Activated CD4-positive, alpha-beta T cell treated with anti-CD3 and anti-CD28 coated beads for 36 hours (primary cell): ENCODE results near the gene ARNT2. TPM values are rescaled to one million over a fixed set of nuclear protein-coding genes. Genes with fewer than 3 reads are reported as not detected.

Source experiments
- ATAC-seq: fragments of 200-7000 bp; cut with Tn5 transposase; one replicate; pipeline ENCODE4 v1.10.0; 2021; ENCODE audit warnings: mild to moderate bottlenecking, moderate library complexity
- CTCF ChIA-PET: fragments of 350-600 bp; sonication (Branson Sonifier 250); formaldehyde crosslinking; loops from one replicate; lab custom pipeline; 2021; ENCODE audit warnings: antibody characterized with exemption; lab: Charles Lee
- POLR2A ChIA-PET: fragments of 350-600 bp; sonication (Branson Sonifier 250); formaldehyde crosslinking; loops from one replicate; lab custom pipeline; 2021; ENCODE audit warnings: antibody characterized with exemption, inconsistent platforms; lab: Charles Lee
- DNase-seq: peaks from one replicate; pipeline ENCODE4 v3.0.0-alpha.2; 2020
- H3K27ac Mint-ChIP-seq: one replicate; pipeline ENCODE4 v1.8.0; 2021; ENCODE audit warnings: mixed read lengths
- H3K27me3 Mint-ChIP-seq: one replicate; pipeline ENCODE4 v1.8.0; 2021; ENCODE audit warnings: mixed read lengths
- H3K36me3 Mint-ChIP-seq: one replicate; pipeline ENCODE4 v1.8.0; 2021; ENCODE audit warnings: low read depth, mixed read lengths
- H3K4me1 Mint-ChIP-seq: one replicate; pipeline ENCODE4 v1.8.0; 2021; ENCODE audit warnings: mixed read lengths
- H3K4me3 Mint-ChIP-seq: one replicate; pipeline ENCODE4 v1.8.0; 2021; ENCODE audit warnings: mild to moderate bottlenecking, moderate library complexity, mixed read lengths
- H3K9me3 Mint-ChIP-seq: one replicate; pipeline ENCODE4 v1.8.0; 2021; ENCODE audit warnings: low read depth, mixed read lengths
- intact Hi-C, 2 experiments: fragments of 100-400 bp; cut with DNase I in 1 of 2; cut with micrococcal nuclease in 1 of 2; formaldehyde crosslinking; loops; one replicate each; pipeline versions ENCODE4 v1.14.2 to v1.15.1; 2022 to 2024; cut with DNase I, micrococcal nuclease
- total RNA-seq, 2 experiments: library from RNA; stranded (reverse); gene quantifications; one replicate each; pipeline ENCODE4 v1.2.3, GENCODE V29; 2021

ARNT2 gene
- total RNA-seq, 2 experiments from 2014 or later: 0.05 to 0.19 TPM

DNA sequence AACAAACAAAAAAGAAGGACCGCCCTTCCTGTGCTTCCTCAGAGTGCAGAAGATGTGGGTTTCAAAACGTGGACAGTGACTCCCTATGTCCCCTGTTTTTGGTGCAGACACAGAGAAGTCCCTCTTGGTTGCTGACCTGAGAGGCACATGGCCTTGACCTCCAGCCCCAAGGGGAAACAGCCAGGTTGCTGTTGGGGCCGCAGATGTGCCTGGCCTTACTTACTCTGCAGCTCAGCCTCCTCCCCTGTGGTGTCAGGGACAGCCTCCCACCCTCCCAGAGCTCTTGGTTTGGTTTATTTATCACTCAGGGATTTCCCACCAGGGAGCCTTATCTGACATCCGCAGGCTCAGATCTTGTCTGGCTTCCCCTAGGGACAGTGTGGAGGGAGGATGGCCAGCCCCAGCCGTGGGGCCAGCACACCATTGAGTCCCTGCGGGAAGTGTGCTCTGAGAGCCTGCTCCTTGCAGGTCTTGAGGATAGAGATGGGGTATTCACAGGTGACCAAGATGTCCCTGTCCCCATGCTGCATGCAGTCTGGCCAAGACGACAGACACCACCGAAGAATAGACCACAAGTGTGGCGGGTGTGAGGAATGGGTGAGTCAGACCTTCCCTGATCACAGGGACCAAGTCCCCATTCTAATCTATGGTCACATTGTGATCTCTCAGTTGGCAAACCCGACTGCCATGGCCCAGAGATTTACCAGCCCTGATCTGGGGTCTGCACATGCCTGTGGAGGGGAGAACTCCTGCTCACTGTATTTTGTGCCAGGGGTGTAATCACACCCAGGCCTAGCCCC, 156.6 kb downstream of the ARNT2 start:
- CTCF ChIA-PET: no interaction called here
- POLR2A ChIA-PET: no interaction called here
- H3K36me3 Mint-ChIP-seq: no peaks in the 10 kb centered on the region
- intact Hi-C loops: loop anchor here in 1 of 2 experiments (10.0 kb wide), 1 partner anchor 106 kb away; no protein-coding TSS in a partner anchor
- H3K9me3 Mint-ChIP-seq: no peaks in the 10 kb centered on the region
- H3K27me3 Mint-ChIP-seq: peaks cover 11% of the 10 kb centered on the region
- H3K27ac Mint-ChIP-seq: no peak overlapping the region
- H3K4me1 Mint-ChIP-seq: no peaks in the 10 kb centered on the region
- no peak for DNase-seq
- H3K4me3 Mint-ChIP-seq: no peak overlapping the region
- ATAC-seq: no peak

DNA sequence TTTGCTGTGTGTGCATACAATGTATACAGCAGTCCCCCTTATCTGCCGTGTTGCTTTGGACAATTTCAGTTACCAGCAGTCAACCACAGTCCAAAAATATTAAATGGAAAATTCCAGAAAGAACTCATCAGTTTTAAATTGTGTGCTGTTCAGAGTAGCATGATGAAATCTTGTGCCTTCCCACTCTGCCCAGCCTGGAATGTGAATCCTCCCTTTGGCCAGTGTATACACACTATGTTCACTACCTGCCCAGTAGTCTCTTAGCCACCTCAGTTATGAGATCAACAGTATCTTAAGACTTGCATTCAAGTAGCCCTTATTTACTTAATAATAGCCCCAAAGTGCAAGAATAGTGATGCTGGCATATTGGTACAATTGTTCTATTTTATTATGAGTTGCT, 157.3 kb downstream of the ARNT2 start:
- Mint-ChIP-seq H3K27me3 (peaks cover 12% of the 10 kb centered on the region), H3K4me1 (no peaks in the 10 kb centered on the region), H3K36me3 (no peaks in the 10 kb centered on the region), H3K9me3 (no peaks in the 10 kb centered on the region), H3K27ac (no peak overlapping the region), H3K4me3 (no peak overlapping the region)
- ATAC-seq (no peak), DNase-seq (no peak)
- POLR2A ChIA-PET: no interaction called here
- CTCF ChIA-PET: no interaction called here
- intact Hi-C loops: loop anchor here in 1 of 2 experiments (10.0 kb wide), 1 partner anchor 107 kb away; no protein-coding TSS in a partner anchor

DNA sequence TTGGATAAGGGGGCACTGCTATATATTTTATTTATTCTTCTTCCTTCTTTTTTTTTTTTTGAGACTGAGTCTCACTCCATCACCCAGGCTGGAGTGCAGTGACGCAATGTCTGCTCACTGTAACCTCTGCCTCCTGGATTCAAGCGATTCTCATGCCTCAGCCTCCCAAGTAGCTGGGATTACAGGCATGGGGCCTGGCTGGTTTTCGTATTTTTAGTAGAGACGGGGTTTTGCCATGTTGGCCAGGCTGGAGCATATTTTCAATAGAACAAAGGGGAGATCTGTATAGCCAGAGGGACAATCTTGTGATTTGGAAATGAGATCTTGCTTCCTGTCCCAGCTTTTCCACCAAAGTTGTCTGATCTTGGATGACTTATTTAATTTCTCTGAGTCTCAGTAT, 157.9 kb downstream of the ARNT2 start:
- no peaks in the 10 kb centered on the region for H3K9me3 Mint-ChIP-seq
- no peak overlapping the region for H3K4me3 Mint-ChIP-seq
- H3K36me3 Mint-ChIP-seq: no peaks in the 10 kb centered on the region
- ATAC-seq (no peak), DNase-seq (no peak)
- CTCF ChIA-PET: interaction anchor here (0.6 to 1.1 kb wide), 2 partner anchors 106 to 217 kb away, joined by 3 read pairs; partner anchors contain the start of gene CEMIP
- peaks cover 13% of the 10 kb centered on the region for H3K27me3 Mint-ChIP-seq
- no peaks in the 10 kb centered on the region for H3K4me1 Mint-ChIP-seq
- no peak overlapping the region for H3K27ac Mint-ChIP-seq
- POLR2A ChIA-PET: no interaction called here
- intact Hi-C loops: loop anchor here in 1 of 2 experiments (10.0 kb wide), 1 partner anchor 107 kb away; no protein-coding TSS in a partner anchor

DNA sequence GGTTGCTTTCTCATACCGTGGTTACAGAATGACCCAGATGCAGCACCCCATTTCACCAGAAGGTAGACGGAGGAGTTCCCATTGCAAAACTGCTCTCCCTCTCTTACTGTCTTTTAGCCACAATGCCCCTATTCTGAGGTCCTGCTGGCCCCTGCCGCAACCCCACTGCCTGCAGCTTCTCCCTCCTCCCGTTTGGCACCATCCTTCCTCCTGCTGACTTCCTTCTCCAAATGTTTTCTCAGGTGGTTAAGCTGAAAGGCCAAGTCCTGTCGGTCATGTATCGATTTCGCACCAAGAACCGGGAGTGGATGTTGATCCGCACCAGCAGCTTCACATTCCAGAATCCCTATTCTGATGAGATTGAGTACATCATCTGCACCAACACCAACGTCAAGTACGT, 158.7 kb downstream of the ARNT2 start:
- intact Hi-C loops: loop anchor here in 1 of 2 experiments (10.0 kb wide), 1 partner anchor 108 kb away; no protein-coding TSS in a partner anchor
- Mint-ChIP-seq H3K4me1 (peaks cover 2% of the 10 kb centered on the region), H3K27me3 (peaks cover 13% of the 10 kb centered on the region), H3K36me3 (no peaks in the 10 kb centered on the region), H3K27ac (no peak overlapping the region), H3K4me3 (no peak overlapping the region), H3K9me3 (no peaks in the 10 kb centered on the region)
- CTCF ChIA-PET: interaction anchor here (0.6 to 1.1 kb wide), 2 partner anchors 107 to 216 kb away, joined by 3 read pairs; partner anchors contain the start of gene CEMIP
- DNase-seq (no peak), ATAC-seq (no peak)
- POLR2A ChIA-PET: no interaction called here

DNA sequence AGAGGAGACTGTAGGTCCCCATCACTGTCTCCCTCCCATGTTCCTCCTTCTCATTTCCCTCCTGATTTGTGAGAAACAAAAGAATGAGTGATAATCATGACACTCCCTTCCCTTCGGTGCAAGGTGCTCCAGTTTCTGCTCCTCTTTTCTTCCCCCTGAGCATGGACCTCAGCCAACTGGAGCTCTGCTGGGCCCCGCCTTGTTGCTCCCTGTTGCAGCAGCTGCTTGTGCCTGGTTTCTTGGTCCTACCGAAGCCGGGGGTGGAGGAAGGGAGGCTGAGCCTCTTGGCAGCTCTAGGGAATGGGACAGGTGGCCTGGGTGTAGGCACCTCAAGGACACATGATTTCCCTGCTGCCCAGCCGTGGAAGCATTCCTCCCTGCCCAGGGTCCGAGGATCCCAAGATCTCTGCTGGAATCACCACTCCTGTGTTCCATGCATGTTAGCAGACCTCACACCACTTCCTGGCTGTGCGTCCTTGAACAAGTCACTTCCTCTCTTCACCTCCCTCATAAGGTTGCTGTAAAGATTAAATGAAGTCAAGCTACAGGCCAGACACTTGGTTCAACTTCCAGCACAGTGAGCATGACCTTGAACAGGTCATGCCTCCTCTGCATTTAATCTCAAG, 159.3 kb downstream of the ARNT2 start:
- Mint-ChIP-seq H3K9me3 (no peaks in the 10 kb centered on the region), H3K27ac (no peak overlapping the region), H3K36me3 (no peaks in the 10 kb centered on the region), H3K4me3 (no peak overlapping the region), H3K27me3 (peaks cover 13% of the 10 kb centered on the region), H3K4me1 (peaks cover 9% of the 10 kb centered on the region)
- intact Hi-C loops: loop anchor here in 1 of 2 experiments (10.0 kb wide), 1 partner anchor 109 kb away; no protein-coding TSS in a partner anchor
- POLR2A ChIA-PET: no interaction called here
- no peak for DNase-seq
- CTCF ChIA-PET: interaction anchor here (1.1 kb wide), 1 partner anchor 107 kb away, joined by 3 read pairs; no protein-coding TSS in a partner anchor
- ATAC-seq: no peak

DNA sequence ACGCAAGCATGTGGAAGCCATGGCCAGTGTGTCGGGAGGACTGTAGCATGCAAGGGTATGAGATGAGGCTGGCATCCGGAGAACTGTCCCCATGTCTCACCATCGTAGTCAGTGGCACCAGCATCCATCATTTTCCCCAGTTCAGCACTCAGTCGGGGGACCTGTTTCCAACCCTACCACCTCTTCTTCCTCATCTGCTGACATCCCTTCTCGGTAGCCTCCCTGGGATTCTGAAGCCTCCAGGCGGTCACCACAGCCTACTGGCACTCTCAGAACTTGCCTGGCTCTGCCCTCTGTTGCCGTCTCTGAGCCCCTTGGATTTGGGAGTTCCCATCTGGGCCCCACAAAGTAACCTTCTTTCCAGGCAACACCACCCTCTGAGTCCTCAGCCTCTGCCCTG, 159.9 kb downstream of the ARNT2 start:
- Mint-ChIP-seq H3K36me3 (no peaks in the 10 kb centered on the region), H3K27ac (no peak overlapping the region), H3K4me1 (peaks cover 9% of the 10 kb centered on the region), H3K9me3 (no peaks in the 10 kb centered on the region), H3K27me3 (peaks cover 15% of the 10 kb centered on the region), H3K4me3 (no peak overlapping the region)
- no peak for DNase-seq
- no peak for ATAC-seq
- ChIA-PET POLR2A (no interaction called here), CTCF (interaction anchor here (4.2 kb wide), 1 partner anchor 213 kb away, joined by 27 read pairs; no protein-coding TSS in a partner anchor)
- intact Hi-C loops: loop anchor here in 1 of 2 experiments (10.0 kb wide), 1 partner anchor 109 kb away; no protein-coding TSS in a partner anchor

DNA sequence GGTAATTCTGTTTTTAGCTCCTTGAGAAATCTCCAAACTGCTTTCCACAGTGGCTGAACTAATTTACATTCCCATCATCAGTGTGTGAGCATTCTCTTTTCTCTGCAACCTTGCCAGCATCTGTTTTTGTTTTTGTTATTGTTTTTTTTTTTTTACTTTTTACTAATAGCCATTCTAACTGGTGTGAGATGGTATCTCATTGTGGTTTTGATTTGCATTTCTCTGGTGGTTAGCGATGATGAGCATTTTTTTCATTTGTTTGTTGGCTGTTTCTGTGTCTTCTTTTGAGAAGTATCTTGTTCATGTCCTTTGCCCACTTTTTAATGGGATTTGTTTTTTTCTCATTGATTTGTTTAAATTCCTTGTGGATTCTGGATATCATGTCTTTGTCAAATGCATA, 161.2 kb downstream of the ARNT2 start:
- no peaks in the 10 kb centered on the region for H3K9me3 Mint-ChIP-seq
- no peak overlapping the region for H3K27ac Mint-ChIP-seq
- H3K4me3 Mint-ChIP-seq: no peak overlapping the region
- DNase-seq (no peak), ATAC-seq (no peak)
- H3K27me3 Mint-ChIP-seq: peaks cover 12% of the 10 kb centered on the region
- no peaks in the 10 kb centered on the region for H3K36me3 Mint-ChIP-seq
- intact Hi-C loops: loop anchor here in 1 of 2 experiments (10.0 kb wide), 1 partner anchor 111 kb away; no protein-coding TSS in a partner anchor
- ChIA-PET CTCF (interaction anchor here (4.2 kb wide), 1 partner anchor 212 kb away, joined by 27 read pairs; no protein-coding TSS in a partner anchor), POLR2A (no interaction called here)
- H3K4me1 Mint-ChIP-seq: peaks cover 9% of the 10 kb centered on the region

DNA sequence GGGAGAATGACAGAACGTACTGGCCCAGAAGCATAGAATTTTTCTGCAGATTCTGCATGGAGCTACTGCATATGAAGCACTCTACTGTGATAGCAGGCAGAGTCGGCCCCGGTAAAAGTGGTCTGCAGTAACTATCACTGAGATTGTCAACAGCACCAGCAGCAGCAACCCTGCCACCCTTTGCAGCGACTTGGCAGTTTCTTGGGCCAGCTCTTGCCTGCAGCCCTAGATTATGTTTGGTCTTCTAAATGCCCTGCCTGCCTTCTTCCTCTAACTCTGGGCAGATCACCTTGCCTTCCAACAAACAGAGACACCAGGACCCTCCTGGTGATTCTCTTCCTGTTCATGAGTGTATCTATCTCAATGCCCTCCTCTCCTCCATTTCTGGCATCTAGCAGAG, 161.8 kb downstream of the ARNT2 start:
- H3K4me3 Mint-ChIP-seq: no peak overlapping the region
- peaks cover 12% of the 10 kb centered on the region for H3K27me3 Mint-ChIP-seq
- no peaks in the 10 kb centered on the region for H3K9me3 Mint-ChIP-seq
- ChIA-PET CTCF (interaction anchor here (1.0 to 4.2 kb wide), 2 partner anchors 211 to 230 kb away, joined by 3 to 27 read pairs; no protein-coding TSS in a partner anchor), POLR2A (no interaction called here)
- no peaks in the 10 kb centered on the region for H3K36me3 Mint-ChIP-seq
- no peak for ATAC-seq
- intact Hi-C loops: loop anchor here in 1 of 2 experiments (2.0 to 10.0 kb wide), 2 partner anchors 111 to 405 kb away; no protein-coding TSS in a partner anchor
- no peak for DNase-seq
- H3K4me1 Mint-ChIP-seq: peaks cover 9% of the 10 kb centered on the region
- no peak overlapping the region for H3K27ac Mint-ChIP-seq

DNA sequence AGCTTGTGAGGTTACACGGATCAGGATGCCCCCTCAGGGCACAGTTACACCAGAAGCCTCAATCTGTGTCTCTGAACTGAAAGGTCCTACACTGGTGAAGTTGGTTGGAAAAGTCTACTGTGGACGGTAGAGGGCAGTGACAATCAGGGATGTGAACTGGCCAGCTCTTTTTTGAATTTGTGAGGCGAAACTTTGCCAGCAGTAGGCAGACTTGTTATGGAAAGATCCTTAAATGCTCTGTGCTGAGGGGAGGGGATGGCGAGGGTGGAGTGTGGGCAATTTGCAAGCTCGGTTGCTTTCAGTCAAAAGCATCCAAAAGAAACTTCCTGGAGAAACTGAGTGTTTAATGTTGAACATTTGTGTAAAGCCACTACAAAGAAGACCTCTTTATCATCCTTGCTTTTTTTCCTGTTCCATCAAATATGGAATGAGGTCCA, 163.6 kb downstream of the ARNT2 start:
- ATAC-seq (peak; percentile 57), DNase-seq (peak; percentile 39)
- ChIA-PET POLR2A (no interaction called here), CTCF (interaction anchor here (0.6 to 4.2 kb wide), 11 partner anchors 28 to 586 kb away, joined by 3 to 27 read pairs (median 4); partner anchors contain the start of gene CEMIP)
- peaks cover 7% of the 10 kb centered on the region for H3K27me3 Mint-ChIP-seq
- no peak overlapping the region for H3K4me3 Mint-ChIP-seq
- no peaks in the 10 kb centered on the region for H3K9me3 Mint-ChIP-seq
- H3K36me3 Mint-ChIP-seq: no peaks in the 10 kb centered on the region
- no peak overlapping the region for H3K27ac Mint-ChIP-seq
- intact Hi-C loops: loop anchor here (1.0 to 10.0 kb wide), 6 partner anchors 111 to 403 kb away; no protein-coding TSS in a partner anchor
- H3K4me1 Mint-ChIP-seq: peaks cover 9% of the 10 kb centered on the region

DNA sequence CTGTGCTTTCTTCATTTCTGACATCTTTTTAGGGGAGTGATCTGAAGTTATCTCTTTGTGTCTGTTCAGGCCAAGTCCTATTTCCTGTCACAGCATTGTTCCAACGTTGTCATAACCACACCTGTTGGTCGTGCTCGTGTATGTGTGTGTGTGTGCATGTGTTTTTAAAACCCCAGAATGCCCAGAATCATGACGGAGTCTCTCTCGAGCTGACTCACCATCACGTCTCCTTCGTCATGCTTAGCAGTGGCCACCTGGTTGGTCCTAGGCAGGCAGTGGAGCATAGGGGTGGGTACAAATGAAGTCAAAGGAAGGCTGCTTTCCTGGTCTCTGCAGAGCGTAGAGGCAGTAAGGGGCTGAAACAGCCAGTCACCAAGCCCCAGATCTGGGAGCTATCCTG, 164.1 kb downstream of the ARNT2 start:
- ATAC-seq (peak; percentile 87), DNase-seq (peak; percentile 58)
- H3K4me3 Mint-ChIP-seq: no peak overlapping the region
- H3K27ac Mint-ChIP-seq: no peak overlapping the region
- H3K4me1 Mint-ChIP-seq: peaks cover 9% of the 10 kb centered on the region
- H3K9me3 Mint-ChIP-seq: no peaks in the 10 kb centered on the region
- POLR2A ChIA-PET: no interaction called here
- CTCF ChIA-PET: interaction anchor here (1.1 to 4.2 kb wide), 4 partner anchors 114 to 216 kb away, joined by 3 to 27 read pairs (median 7); partner anchors contain the start of gene CEMIP
- H3K27me3 Mint-ChIP-seq: peaks cover 6% of the 10 kb centered on the region
- H3K36me3 Mint-ChIP-seq: no peaks in the 10 kb centered on the region
- intact Hi-C loops: loop anchor here (2.0 to 10.0 kb wide), 3 partner anchors 111 to 209 kb away; no protein-coding TSS in a partner anchor
